ENCODE measurements around the gene TGIF1.

DNA sequence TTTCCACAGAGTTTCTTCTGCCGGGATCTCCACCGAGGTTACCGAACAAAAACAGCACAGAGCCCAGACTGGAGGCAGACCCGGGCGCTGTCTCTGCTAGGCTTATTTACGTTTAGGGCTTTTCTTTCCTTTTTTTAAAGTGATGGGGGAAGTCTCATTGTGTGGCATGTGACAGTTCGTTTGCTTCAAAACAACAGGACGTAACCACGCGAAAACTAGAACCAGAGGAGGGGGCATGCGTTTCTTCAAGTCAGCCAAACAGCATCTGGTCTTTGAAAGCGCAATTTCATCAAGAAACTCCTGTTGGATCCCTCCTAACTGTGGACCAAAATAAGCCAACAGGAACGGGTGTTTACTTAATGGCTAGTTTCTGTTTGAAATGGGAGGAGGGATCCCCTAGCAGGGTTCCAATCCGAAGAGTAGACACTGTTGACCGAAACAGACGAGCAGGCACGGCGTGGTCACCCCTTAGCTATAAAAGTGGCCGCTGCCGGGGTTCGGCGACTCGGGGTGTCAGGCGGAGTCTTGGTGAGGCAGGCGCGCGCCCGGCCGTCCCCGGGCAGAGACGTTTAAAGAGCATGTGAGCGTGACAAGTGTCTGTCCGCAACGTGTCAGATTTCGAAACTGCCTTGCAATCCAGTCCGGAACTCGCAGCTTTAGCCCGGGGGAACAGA lies 997 bp upstream of the TGIF1 start:
- TF ChIP-seq, protein P1, sequence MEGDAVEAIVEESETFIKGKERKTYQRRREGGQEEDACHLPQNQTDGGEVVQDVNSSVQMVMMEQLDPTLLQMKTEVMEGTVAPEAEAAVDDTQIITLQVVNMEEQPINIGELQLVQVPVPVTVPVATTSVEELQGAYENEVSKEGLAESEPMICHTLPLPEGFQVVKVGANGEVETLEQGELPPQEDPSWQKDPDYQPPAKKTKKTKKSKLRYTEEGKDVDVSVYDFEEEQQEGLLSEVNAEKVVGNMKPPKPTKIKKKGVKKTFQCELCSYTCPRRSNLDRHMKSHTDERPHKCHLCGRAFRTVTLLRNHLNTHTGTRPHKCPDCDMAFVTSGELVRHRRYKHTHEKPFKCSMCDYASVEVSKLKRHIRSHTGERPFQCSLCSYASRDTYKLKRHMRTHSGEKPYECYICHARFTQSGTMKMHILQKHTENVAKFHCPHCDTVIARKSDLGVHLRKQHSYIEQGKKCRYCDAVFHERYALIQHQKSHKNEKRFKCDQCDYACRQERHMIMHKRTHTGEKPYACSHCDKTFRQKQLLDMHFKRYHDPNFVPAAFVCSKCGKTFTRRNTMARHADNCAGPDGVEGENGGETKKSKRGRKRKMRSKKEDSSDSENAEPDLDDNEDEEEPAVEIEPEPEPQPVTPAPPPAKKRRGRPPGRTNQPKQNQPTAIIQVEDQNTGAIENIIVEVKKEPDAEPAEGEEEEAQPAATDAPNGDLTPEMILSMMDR (IDR thresholded peaks at IDR 0.05): no peak
- TF ChIP-seq POLR2A (IDR thresholded peaks at IDR 0.05; ENCODE audit: low read depth) (peak; percentile 94), EP300 (IDR thresholded peaks at IDR 0.05) (no peak)
